ENCODE results near the gene CCDC70.

DNA sequence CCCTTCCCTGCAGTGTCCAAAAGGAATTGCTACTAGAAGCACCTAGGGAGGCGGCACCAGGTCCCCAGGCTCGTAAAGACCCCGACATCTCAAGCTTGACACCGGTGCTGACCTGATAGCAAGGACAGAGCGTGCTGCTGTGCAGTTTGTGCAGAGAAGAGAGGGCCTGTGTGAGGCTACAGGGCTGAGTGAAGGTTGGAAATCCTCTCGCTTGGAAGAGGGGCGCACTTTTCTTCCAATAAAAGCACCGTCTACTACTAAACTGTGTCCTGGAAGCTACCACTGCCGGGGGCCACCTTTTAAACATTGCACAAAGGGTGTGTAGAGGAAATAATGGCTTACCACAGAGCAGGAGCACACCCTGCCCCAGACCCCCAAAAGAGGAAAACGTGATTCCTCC, 27.8 kb upstream of the CCDC70 start:
- TF ChIP-seq POLR2A (IDR thresholded peaks at IDR 0.05): no peak
- TF ChIP-seq, protein P1, sequence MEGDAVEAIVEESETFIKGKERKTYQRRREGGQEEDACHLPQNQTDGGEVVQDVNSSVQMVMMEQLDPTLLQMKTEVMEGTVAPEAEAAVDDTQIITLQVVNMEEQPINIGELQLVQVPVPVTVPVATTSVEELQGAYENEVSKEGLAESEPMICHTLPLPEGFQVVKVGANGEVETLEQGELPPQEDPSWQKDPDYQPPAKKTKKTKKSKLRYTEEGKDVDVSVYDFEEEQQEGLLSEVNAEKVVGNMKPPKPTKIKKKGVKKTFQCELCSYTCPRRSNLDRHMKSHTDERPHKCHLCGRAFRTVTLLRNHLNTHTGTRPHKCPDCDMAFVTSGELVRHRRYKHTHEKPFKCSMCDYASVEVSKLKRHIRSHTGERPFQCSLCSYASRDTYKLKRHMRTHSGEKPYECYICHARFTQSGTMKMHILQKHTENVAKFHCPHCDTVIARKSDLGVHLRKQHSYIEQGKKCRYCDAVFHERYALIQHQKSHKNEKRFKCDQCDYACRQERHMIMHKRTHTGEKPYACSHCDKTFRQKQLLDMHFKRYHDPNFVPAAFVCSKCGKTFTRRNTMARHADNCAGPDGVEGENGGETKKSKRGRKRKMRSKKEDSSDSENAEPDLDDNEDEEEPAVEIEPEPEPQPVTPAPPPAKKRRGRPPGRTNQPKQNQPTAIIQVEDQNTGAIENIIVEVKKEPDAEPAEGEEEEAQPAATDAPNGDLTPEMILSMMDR (IDR thresholded peaks at IDR 0.05): no peak
